Measurements from ENCODE around the gene SNRPA1. TPM values are rescaled to one million over a fixed set of nuclear protein-coding genes. Genes with fewer than 3 reads are reported as not detected.

The SNRPA1 gene
- total and polyA plus RNA-seq, 2 of the 13 experiments (the other 11 are each of a cell fraction or from before 2014, with no cell fraction given) = 41.2 to 108 TPM

- TF ChIP-seq ARID4A (CRISPR knock-in tag; IDR thresholded peaks at IDR 0.05; ENCODE audit: borderline replicate concordance) = peak; percentile 100
- peak; percentile 65; the same call in 1 of the 2 replicates for TF ChIP-seq ZNF138 (CRISPR knock-in tag; IDR thresholded peaks at IDR 0.05; ENCODE audit: low read depth)
- TF ChIP-seq, protein P1, sequence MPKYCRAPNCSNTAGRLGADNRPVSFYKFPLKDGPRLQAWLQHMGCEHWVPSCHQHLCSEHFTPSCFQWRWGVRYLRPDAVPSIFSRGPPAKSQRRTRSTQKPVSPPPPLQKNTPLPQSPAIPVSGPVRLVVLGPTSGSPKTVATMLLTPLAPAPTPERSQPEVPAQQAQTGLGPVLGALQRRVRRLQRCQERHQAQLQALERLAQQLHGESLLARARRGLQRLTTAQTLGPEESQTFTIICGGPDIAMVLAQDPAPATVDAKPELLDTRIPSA (CRISPR knock-in tag; IDR thresholded peaks at IDR 0.05; ENCODE audit: borderline replicate concordance) = no peak; the same call in 1 of the 2 replicates
- no peak for TF ChIP-seq ZKSCAN5 (CRISPR knock-in tag; IDR thresholded peaks at IDR 0.05)
- TF ChIP-seq EP300 (IDR thresholded peaks at IDR 0.05; ENCODE audit: low read depth in 2 of 2, low read length in 2 of 2) = peak in 1 of 2 experiments; percentile 59; a peak in 1 of 4 replicates
- no peak for TF ChIP-seq EP300 (CRISPR knock-in tag; IDR thresholded peaks at IDR 0.05; ENCODE audit: borderline replicate concordance)
- no peak for TF ChIP-seq TP53 (CRISPR knock-in tag; conservative IDR thresholded peaks at IDR 0.05)
- TF ChIP-seq DR1 (CRISPR knock-in tag; IDR thresholded peaks at IDR 0.05) = peak; percentile 83
- peak; percentile 56; the same call in 1 of the 2 replicates for TF ChIP-seq ZBTB26 (CRISPR knock-in tag; IDR thresholded peaks at IDR 0.05; ENCODE audit: borderline replicate concordance)
- peak; percentile 83 for TF ChIP-seq NRL (CRISPR knock-in tag; IDR thresholded peaks at IDR 0.05; ENCODE audit: borderline replicate concordance)
- TF ChIP-seq ZNF382 (CRISPR knock-in tag; IDR thresholded peaks at IDR 0.05; ENCODE audit: borderline replicate concordance) = no peak
- no peak for TF ChIP-seq TCF7 (IDR thresholded peaks at IDR 0.05; ENCODE audit: low read depth)
- TF ChIP-seq ZBTB8A (CRISPR knock-in tag; IDR thresholded peaks at IDR 0.05; ENCODE audit: borderline replicate concordance, low read depth) = peak; percentile 87; the same call in 1 of the 2 replicates
- TF ChIP-seq, protein P2, sequence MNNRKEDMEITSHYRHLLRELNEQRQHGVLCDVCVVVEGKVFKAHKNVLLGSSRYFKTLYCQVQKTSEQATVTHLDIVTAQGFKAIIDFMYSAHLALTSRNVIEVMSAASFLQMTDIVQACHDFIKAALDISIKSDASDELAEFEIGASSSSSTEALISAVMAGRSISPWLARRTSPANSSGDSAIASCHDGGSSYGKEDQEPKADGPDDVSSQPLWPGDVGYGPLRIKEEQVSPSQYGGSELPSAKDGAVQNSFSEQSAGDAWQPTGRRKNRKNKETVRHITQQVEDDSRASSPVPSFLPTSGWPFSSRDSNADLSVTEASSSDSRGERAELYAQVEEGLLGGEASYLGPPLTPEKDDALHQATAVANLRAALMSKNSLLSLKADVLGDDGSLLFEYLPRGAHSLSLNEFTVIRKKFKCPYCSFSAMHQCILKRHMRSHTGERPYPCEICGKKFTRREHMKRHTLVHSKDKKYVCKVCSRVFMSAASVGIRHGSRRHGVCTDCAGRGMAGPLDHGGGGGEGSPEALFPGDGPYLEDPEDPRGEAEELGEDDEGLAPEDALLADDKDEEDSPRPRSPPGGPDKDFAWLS (CRISPR knock-in tag; IDR thresholded peaks at IDR 0.05; ENCODE audit: borderline replicate concordance) = no peak
Measured at GRCh38 chr15:101294731-101295606, at the start of gene SNRPA1 (continued).

Measured in HepG2 (cell line).